SK-N-SH (cell line): ENCODE measurements around the gene CDV3. TPM values are rescaled to one million over a fixed set of nuclear protein-coding genes. Genes with fewer than 3 reads are reported as not detected.
A peak's percentile ranks its signal among the peaks of the same experiment; 100 is the strongest.

Source experiments
- CTCF ChIA-PET: fragments of 300-600, 350-600 bp; formaldehyde crosslinking; extraction: SDS; loops from one replicate; lab custom pipeline; 2021; lab: Yijun Ruan, JAX
- POLR2A ChIA-PET: fragments of 350-600 bp; sonication (Branson Sonifier 250); formaldehyde crosslinking; extraction: SDS; loops from one replicate; lab custom pipeline; 2020; ENCODE audit warnings: antibody characterized with exemption, inconsistent platforms; lab: Yijun Ruan, JAX
- DNase-seq: peaks from one replicate; pipeline ENCODE4 v3.0.0; 2012
- H2AFZ ChIP-seq: fragments of 200-600 bp; sonication (generic); 2 replicates; pipeline ENCODE4 v1.8.1; 2016; ENCODE audit warnings: antibody characterized with exemption, mild to moderate bottlenecking, low read depth
- H3F3A ChIP-seq: fragments of 200-600 bp; sonication (generic); replicated peaks from 2 replicates; pipeline ENCODE3; 2016; ENCODE audit warnings: antibody characterized with exemption, mild to moderate bottlenecking; ENCODE audit not compliant: insufficient read depth
- H3K27ac ChIP-seq, 2 experiments: fragments of 200-500 bp in 1 of 2; fragments of 200-600 bp in 1 of 2; sonication (Bioruptor generic) in 1 of 2; sonication (generic), shearing (Covaris generic) in 1 of 2; 2 replicates each; pipeline versions ENCODE4 v1.5.1 to v1.6.1; 2014 to 2016; ENCODE audit warnings: low read depth in 2 of 2, inconsistent platforms in 1 of 2, low read length in 1 of 2, mild to moderate bottlenecking in 1 of 2, mixed read lengths in 1 of 2
- H3K27me3 ChIP-seq: fragments of 200-600 bp; sonication (generic), shearing (Covaris generic); 2 replicates; pipeline ENCODE4 v1.6.1; 2016; ENCODE audit warnings: mixed run types; ENCODE audit not compliant: insufficient read depth
- H3K36me3 ChIP-seq, 2 experiments: fragments of 200-500 bp in 1 of 2; fragments of 200-600 bp in 1 of 2; sonication (Bioruptor generic) in 1 of 2; sonication (generic) in 1 of 2; replicated peaks in 1 of 2; 2 replicates each; pipeline versions ENCODE3 to v1.5.1; 2014 to 2016; ENCODE audit warnings: low read length in 1 of 2, mild to moderate bottlenecking in 1 of 2; ENCODE audit not compliant: insufficient read depth in 2 of 2, control insufficient read depth in 1 of 2
- H3K4me1 ChIP-seq, 2 experiments: fragments of 200-500 bp in 1 of 2; fragments of 200-600 bp in 1 of 2; sonication (Bioruptor generic) in 1 of 2; sonication (generic), shearing (Covaris generic) in 1 of 2; 2 replicates each; pipeline versions ENCODE4 v1.5.1 to v1.6.1; 2014 to 2016; ENCODE audit warnings: low read depth in 1 of 2, low read length in 1 of 2, mixed run types in 1 of 2; ENCODE audit not compliant: insufficient read depth in 2 of 2, control insufficient read depth in 1 of 2
- H3K4me2 ChIP-seq: fragments of 200-600 bp; sonication (generic), shearing (Covaris generic); 2 replicates; pipeline ENCODE4 v1.6.1; 2017; ENCODE audit warnings: mixed run types
- H3K4me3 ChIP-seq, 2 experiments: fragments of 200-500 bp in 1 of 2; fragments of 200-600 bp in 1 of 2; sonication (Bioruptor generic) in 1 of 2; sonication (generic), shearing (Covaris generic) in 1 of 2; 2 replicates each; pipeline versions ENCODE4 v1.5.1 to v1.8.1; 2014 to 2016; ENCODE audit warnings: low read depth in 2 of 2, inconsistent platforms in 1 of 2, low read length in 1 of 2, mild to moderate bottlenecking in 1 of 2, mixed read lengths in 1 of 2, moderate library complexity in 1 of 2
- H3K79me2 ChIP-seq: fragments of 200-600 bp; sonication (generic); 2 replicates; pipeline ENCODE4 v1.8.1; 2017; ENCODE audit warnings: mild to moderate bottlenecking; ENCODE audit not compliant: insufficient read depth
- H3K9ac ChIP-seq: fragments of 200-600 bp; sonication (generic); 2 replicates; pipeline ENCODE4 v1.6.1; 2017; ENCODE audit warnings: mixed run types
- H3K9me2 ChIP-seq: fragments of 200-600 bp; sonication (generic); 2 replicates; pipeline ENCODE4 v1.6.1; 2017; ENCODE audit warnings: mixed run types
- H3K9me3 ChIP-seq: fragments of 200-600 bp; sonication (generic); 2 replicates; pipeline ENCODE4 v1.6.1; 2017; ENCODE audit warnings: mixed run types, mild to moderate bottlenecking, moderate library complexity
- H4K20me1 ChIP-seq: fragments of 200-600 bp; sonication (generic); 2 replicates; pipeline ENCODE4 v1.6.1; 2017; ENCODE audit warnings: mild to moderate bottlenecking, mixed run types; ENCODE audit not compliant: insufficient read depth
- EP300 ChIP-seq, 2 experiments: IDR thresholded peaks; 2 replicates each; pipeline versions ENCODE4 v1.4.0 to v1.6.1; 2012; ENCODE audit warnings: borderline replicate concordance in 1 of 2, low read depth in 1 of 2, low read length in 1 of 2
- FOXJ3 ChIP-seq: sonication (generic); formaldehyde crosslinking; IDR thresholded peaks from 2 replicates; pipeline ENCODE4 v1.5.1; 2020; ENCODE audit warnings: mild to moderate bottlenecking, missing genetic modification reagents
- FOXM1 ChIP-seq: IDR thresholded peaks from 2 replicates; pipeline ENCODE4 v1.4.0; 2012; ENCODE audit warnings: low read depth, mild to moderate bottlenecking
- GABPA ChIP-seq: IDR thresholded peaks from 2 replicates; pipeline ENCODE4 v1.4.0; 2012; ENCODE audit warnings: low read depth, mild to moderate bottlenecking
- MEF2A ChIP-seq: IDR thresholded peaks from 2 replicates; pipeline ENCODE4 v1.4.0; 2012; ENCODE audit warnings: low read depth, borderline replicate concordance
- MXI1 ChIP-seq: IDR thresholded peaks from 2 replicates; pipeline ENCODE4 v1.6.1; 2012; ENCODE audit warnings: mild to moderate bottlenecking, low read depth, low read length, improper control_type of control experiment
- NFIC ChIP-seq: IDR thresholded peaks from 2 replicates; pipeline ENCODE4 v1.4.0; 2012; ENCODE audit warnings: borderline replicate concordance
- NRF1 ChIP-seq: IDR thresholded peaks from 2 replicates; pipeline ENCODE4 v1.6.1; 2012; ENCODE audit warnings: low read depth, mild to moderate bottlenecking, low read length
- POLR2AphosphoS5 ChIP-seq: IDR thresholded peaks from 2 replicates; pipeline ENCODE4 v1.6.1; 2012; ENCODE audit warnings: low read depth, low read length
- RCOR1 ChIP-seq: fragments of 150-350 bp; IDR thresholded peaks from 2 replicates; pipeline ENCODE4 v1.6.1; 2017; ENCODE audit warnings: antibody characterized with exemption, low read length
- RXRA ChIP-seq: IDR thresholded peaks from 2 replicates; pipeline ENCODE4 v1.4.0; 2012; ENCODE audit warnings: low read depth, mild to moderate bottlenecking, borderline replicate concordance
- SIN3A ChIP-seq: IDR thresholded peaks from 2 replicates; pipeline ENCODE4 v1.6.1; 2012; ENCODE audit warnings: low read depth, mild to moderate bottlenecking, low read length, moderate library complexity, borderline replicate concordance
- SMC3 ChIP-seq: IDR thresholded peaks from 2 replicates; pipeline ENCODE4 v1.6.1; 2012; ENCODE audit warnings: low read depth, low read length, improper control_type of control experiment
- TAF1 ChIP-seq: IDR thresholded peaks from 2 replicates; pipeline ENCODE4 v1.6.1; 2012; ENCODE audit warnings: low read depth, mild to moderate bottlenecking, low read length, moderate library complexity, borderline replicate concordance
- TCF12 ChIP-seq: IDR thresholded peaks from 2 replicates; pipeline ENCODE4 v1.4.0; 2012
- YY1 ChIP-seq: IDR thresholded peaks from 2 replicates; pipeline ENCODE4 v1.4.0; 2012; ENCODE audit warnings: low read depth, mild to moderate bottlenecking
- WGBS: methylation state at CpG from one replicate; pipeline ENCODE4 v1.1.6; 2017; ENCODE audit warnings: low lambda C conversion rate; 5-methylcytosine and 5-hydroxymethylcytosine counted together
- polyA plus RNA-seq, 3 experiments: library from polyadenylated mRNA; depleted of rRNA; stranded (reverse); fragments of >200 nt; gene quantifications; 2 replicates each; pipeline ENCODE4 v1.2.3, GENCODE V29; 2012
- TF ChIP-seq, protein P1 (sequence below): IDR thresholded peaks from 2 replicates; pipeline ENCODE4 v1.6.1; 2012; ENCODE audit warnings: mild to moderate bottlenecking, low read depth, low read length, moderate library complexity
- TF ChIP-seq, protein P2 (sequence below): IDR thresholded peaks from 2 replicates; pipeline ENCODE4 v1.4.0; 2012; ENCODE audit warnings: low read depth
- TF ChIP-seq, protein P3 (sequence below): fragments of 150-350 bp; IDR thresholded peaks from 2 replicates; pipeline ENCODE4 v1.6.1; 2017; ENCODE audit warnings: antibody characterized with exemption, low read length, low read depth, borderline replicate concordance
- TF ChIP-seq, protein P4 (sequence below): IDR thresholded peaks from 2 replicates; pipeline ENCODE4 v1.4.0; 2012; ENCODE audit warnings: low read depth, borderline replicate concordance

The CDV3 gene
- polyA plus RNA-seq, 1 of the 3 experiments (the other 2 are of a cell fraction), result 35.4 TPM

DNA sequence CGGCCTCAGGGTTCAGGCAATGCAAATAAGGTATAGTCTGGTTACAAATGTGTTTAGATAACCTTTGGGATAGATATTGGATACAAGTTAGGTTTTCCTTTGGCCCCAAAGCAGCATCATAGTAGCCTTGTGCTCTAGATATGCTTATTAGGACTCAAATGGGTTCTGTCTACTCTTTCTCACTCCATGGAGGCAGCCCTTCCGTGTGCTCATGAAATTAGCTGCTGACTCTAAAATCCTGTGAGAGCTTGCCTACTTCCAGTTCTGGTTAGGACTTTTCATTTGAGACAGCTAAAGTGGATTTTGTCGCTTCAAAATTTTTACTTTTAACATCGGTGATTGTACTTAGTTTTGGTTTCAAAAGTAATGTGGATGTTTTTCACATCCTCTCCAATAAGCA is 1.6 kb downstream of the CDV3 start:
- peak overlapping the region; percentile 88 for H3K4me2 ChIP-seq
- DNase-seq, result no peak
- POLR2A ChIA-PET, result interaction anchor here (0.6 kb wide), 1 partner anchor 74 kb away, joined by 3 read pairs; no protein-coding TSS in a partner anchor
- H3K79me2 ChIP-seq, result peaks cover 59% of the 10 kb centered on the region
- peak overlapping the region; percentile 82 to 94; a peak in 3 of 4 replicates for H3K27ac ChIP-seq
- peaks cover 18% of the 10 kb centered on the region for H3F3A ChIP-seq
- TF ChIP-seq FOXM1 (no peak), MEF2A (no peak), NRF1 (no peak), RCOR1 (no peak), SIN3A (no peak)
- TF ChIP-seq, protein P1, sequence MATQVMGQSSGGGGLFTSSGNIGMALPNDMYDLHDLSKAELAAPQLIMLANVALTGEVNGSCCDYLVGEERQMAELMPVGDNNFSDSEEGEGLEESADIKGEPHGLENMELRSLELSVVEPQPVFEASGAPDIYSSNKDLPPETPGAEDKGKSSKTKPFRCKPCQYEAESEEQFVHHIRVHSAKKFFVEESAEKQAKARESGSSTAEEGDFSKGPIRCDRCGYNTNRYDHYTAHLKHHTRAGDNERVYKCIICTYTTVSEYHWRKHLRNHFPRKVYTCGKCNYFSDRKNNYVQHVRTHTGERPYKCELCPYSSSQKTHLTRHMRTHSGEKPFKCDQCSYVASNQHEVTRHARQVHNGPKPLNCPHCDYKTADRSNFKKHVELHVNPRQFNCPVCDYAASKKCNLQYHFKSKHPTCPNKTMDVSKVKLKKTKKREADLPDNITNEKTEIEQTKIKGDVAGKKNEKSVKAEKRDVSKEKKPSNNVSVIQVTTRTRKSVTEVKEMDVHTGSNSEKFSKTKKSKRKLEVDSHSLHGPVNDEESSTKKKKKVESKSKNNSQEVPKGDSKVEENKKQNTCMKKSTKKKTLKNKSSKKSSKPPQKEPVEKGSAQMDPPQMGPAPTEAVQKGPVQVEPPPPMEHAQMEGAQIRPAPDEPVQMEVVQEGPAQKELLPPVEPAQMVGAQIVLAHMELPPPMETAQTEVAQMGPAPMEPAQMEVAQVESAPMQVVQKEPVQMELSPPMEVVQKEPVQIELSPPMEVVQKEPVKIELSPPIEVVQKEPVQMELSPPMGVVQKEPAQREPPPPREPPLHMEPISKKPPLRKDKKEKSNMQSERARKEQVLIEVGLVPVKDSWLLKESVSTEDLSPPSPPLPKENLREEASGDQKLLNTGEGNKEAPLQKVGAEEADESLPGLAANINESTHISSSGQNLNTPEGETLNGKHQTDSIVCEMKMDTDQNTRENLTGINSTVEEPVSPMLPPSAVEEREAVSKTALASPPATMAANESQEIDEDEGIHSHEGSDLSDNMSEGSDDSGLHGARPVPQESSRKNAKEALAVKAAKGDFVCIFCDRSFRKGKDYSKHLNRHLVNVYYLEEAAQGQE, result no peak
- TF ChIP-seq, protein P2, sequence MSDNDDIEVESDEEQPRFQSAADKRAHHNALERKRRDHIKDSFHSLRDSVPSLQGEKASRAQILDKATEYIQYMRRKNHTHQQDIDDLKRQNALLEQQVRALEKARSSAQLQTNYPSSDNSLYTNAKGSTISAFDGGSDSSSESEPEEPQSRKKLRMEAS, result no peak
- no peaks in the 10 kb centered on the region for H3K27me3 ChIP-seq
- H3K9ac ChIP-seq, result peak overlapping the region; percentile 77
- H2AFZ ChIP-seq, result no peak overlapping the region
- 36% methylated on average over 4 of the region's 4 CpGs for WGBS
- H3K36me3 ChIP-seq, result peaks cover 31 to 44% of the 10 kb centered on the region in 2 experiments
- H3K9me2 ChIP-seq, result no peaks in the 10 kb centered on the region
- peaks cover 17 to 27% of the 10 kb centered on the region in 2 experiments for H3K4me1 ChIP-seq
- H3K9me3 ChIP-seq, result no peaks in the 10 kb centered on the region
- H4K20me1 ChIP-seq, result peaks cover 57% of the 10 kb centered on the region
- H3K4me3 ChIP-seq, result peak overlapping the region; percentile 78 to 83
- CTCF ChIA-PET, result interaction anchor here (1.2 to 2.3 kb wide), 3 partner anchors 138 to 844 kb away, joined by 4 to 12 read pairs (median 8); no protein-coding TSS in a partner anchor

DNA sequence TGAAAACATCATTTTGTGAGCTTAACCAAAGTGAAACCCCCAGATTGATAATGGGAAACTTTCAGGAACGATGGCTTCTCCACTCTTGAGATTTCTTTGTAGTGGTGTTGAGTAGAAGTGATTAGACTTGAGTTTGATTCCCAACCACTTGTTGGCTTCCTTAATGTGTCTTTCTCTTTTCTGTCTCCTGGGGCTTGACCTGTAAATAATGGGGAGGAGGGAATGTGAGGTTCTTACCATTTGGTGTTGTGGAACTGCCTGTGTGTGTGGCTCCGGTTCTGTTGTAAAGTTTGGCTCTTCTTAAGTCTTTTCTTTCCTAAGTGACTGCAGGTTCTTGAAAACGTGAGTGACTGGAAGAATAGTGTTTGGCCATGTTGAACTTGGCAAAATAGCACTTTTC is 2.7 kb downstream of the CDV3 start:
- peaks cover 17 to 22% of the 10 kb centered on the region in 2 experiments; a peak in 3 of 4 replicates for H3K4me1 ChIP-seq
- H3K79me2 ChIP-seq, result peaks cover 70% of the 10 kb centered on the region
- H3K36me3 ChIP-seq, result peaks cover 31 to 54% of the 10 kb centered on the region in 2 experiments
- POLR2A ChIA-PET, result no interaction called here
- H3K9me2 ChIP-seq, result no peaks in the 10 kb centered on the region
- no peak overlapping the region for H3K9ac ChIP-seq
- 88% methylated on average over 3 of the region's 3 CpGs for WGBS
- no peak overlapping the region for H2AFZ ChIP-seq
- peak overlapping the region; percentile 88 for H3K4me2 ChIP-seq
- H3K27ac ChIP-seq, result no peak overlapping the region
- no peak for DNase-seq
- peaks cover 11% of the 10 kb centered on the region for H3F3A ChIP-seq
- H3K27me3 ChIP-seq, result no peaks in the 10 kb centered on the region
- CTCF ChIA-PET, result interaction anchor here (0.6 to 0.7 kb wide), 2 partner anchors 59 to 850 kb away, joined by 3 to 4 read pairs; no protein-coding TSS in a partner anchor
- H3K9me3 ChIP-seq, result no peaks in the 10 kb centered on the region
- H4K20me1 ChIP-seq, result peaks cover 67% of the 10 kb centered on the region
- peak overlapping the region; percentile 78 to 83; a peak in 3 of 4 replicates for H3K4me3 ChIP-seq
- TF ChIP-seq, protein P3, sequence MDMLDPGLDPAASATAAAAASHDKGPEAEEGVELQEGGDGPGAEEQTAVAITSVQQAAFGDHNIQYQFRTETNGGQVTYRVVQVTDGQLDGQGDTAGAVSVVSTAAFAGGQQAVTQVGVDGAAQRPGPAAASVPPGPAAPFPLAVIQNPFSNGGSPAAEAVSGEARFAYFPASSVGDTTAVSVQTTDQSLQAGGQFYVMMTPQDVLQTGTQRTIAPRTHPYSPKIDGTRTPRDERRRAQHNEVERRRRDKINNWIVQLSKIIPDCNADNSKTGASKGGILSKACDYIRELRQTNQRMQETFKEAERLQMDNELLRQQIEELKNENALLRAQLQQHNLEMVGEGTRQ, result no peak
- no peak for TF ChIP-seq GABPA
- TF ChIP-seq RXRA, result no peak
- no peak for TF ChIP-seq SMC3
- TF ChIP-seq MEF2A, result no peak
- no peak for TF ChIP-seq RCOR1
- TF ChIP-seq EP300 (IDR thresholded peaks at IDR 0.05; ENCODE audit: borderline replicate concordance in 1 of 2, low read depth in 1 of 2, low read length in 1 of 2), result no peak
- no peak for TF ChIP-seq YY1
- TF ChIP-seq NFIC, result no peak
- TF ChIP-seq, protein P2, result no peak
- TF ChIP-seq, protein P4, sequence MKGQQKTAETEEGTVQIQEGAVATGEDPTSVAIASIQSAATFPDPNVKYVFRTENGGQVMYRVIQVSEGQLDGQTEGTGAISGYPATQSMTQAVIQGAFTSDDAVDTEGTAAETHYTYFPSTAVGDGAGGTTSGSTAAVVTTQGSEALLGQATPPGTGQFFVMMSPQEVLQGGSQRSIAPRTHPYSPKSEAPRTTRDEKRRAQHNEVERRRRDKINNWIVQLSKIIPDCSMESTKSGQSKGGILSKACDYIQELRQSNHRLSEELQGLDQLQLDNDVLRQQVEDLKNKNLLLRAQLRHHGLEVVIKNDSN, result no peak
- TF ChIP-seq TCF12, result no peak
- no peak for TF ChIP-seq FOXJ3 (CRISPR knock-in tag)
- TF ChIP-seq NRF1, result no peak
- no peak for TF ChIP-seq POLR2AphosphoS5
- no peak for TF ChIP-seq TAF1
- no peak for TF ChIP-seq MXI1
